Right lobe of liver (tissue), 4 donors: ENCODE data around the gene IL23A.
A peak's percentile ranks its signal among the peaks of the same experiment; 100 is the strongest.

Source experiments
- CTCF ChIP-seq, 4 donors: fragments of 200-600 bp in 3 of 4; fragments of 450-650 bp in 1 of 4; IDR thresholded peaks; one replicate each; pipeline versions ENCODE4 v1.5.1 to v1.8.0; 2016 to 2022; ENCODE audit warnings: antibody characterized with exemption in 4 of 4, mild to moderate bottlenecking in 2 of 4
- POLR2A ChIP-seq: fragments of 450-650 bp; IDR thresholded peaks from one replicate; pipeline ENCODE4 v1.6.1; 2017; ENCODE audit warnings: antibody characterized with exemption, mild to moderate bottlenecking
- donor health status: DM: no; HTN: no; CAD: no.
- donor health status: DM: no; HTN: no; CAD: no.
- donor health status: DM: no; HTN: yes; CAD: no.

- no peak for TF ChIP-seq CTCF (IDR thresholded peaks at IDR 0.05)
- TF ChIP-seq POLR2A = peak; percentile 18
Measured at GRCh38 chr12:56358836-56359532, 20.3 kb downstream of the IL23A start.
